Measurements from ENCODE around the gene ZNF277. TPM values are rescaled to one million over a fixed set of nuclear protein-coding genes. Genes with fewer than 3 reads are reported as not detected.

Gene ZNF277
- total RNA-seq, 6 experiments from 2014 or later = 11.2 to 20.9 (median 13.1) TPM

- intact Hi-C loops (cut with DNase I) = no loop called here
These were observed 4.7 kb upstream of the ZNF277 start for GRCh38 chr7:112201839-112202238.

DNA sequence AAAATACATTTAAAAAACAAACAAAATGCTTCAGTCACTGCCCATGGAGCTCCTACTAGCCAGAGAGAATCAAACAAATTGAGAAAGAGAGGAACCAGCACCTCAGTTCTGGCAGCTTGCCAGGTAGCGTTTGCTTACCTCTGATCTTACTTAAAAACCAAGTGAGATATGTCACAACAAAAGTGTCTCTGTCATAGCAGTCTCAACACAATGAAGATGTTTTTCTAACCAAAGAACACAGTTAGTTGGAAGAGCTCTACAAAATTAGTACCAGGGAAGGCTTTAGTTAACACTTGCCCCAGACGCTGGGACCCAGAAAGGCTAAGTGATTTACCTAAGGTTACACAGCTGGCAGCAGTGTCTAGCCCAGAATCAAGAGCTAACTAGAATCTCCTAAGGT, 3.7 kb upstream of the ZNF277 start:
- H3K4me3 ChIP-seq = no peak overlapping the region
- peaks cover 0 to 41% (median 15%) of the 10 kb centered on the region in 4 donors for H3K4me1 ChIP-seq
- TF ChIP-seq POLR2A (IDR thresholded peaks at IDR 0.05) (no peak), CTCF (IDR thresholded peaks at IDR 0.05) (no peak)
- no peaks in the 10 kb centered on the region for H3K36me3 ChIP-seq
- peak overlapping the region in 2 of 3 donors; percentile 14 to 56 for H3K27ac ChIP-seq
- intact Hi-C loops (cut with DNase I) = no loop called here
- no peaks in the 10 kb centered on the region for H3K9me3 ChIP-seq
- H3K27me3 ChIP-seq = no peaks in the 10 kb centered on the region
- 17% methylated on average over 2 of the region's 2 CpGs for WGBS (ENCODE audit: insufficient coverage, low coverage, low lambda C conversion rate, missing lambda C conversion rate)
- ATAC-seq (no peak), DNase-seq (peak; percentile 78 to 87 (median 82))

More at GRCh38 chr7:112201839-112202238, 4.7 kb upstream of the ZNF277 start:
- Histone ChIP-seq H3K4me3 (no peak overlapping the region), H3K9me3 (no peaks in the 10 kb centered on the region), H3K4me1 (peaks cover 0 to 33% (median 15%) of the 10 kb centered on the region in 4 donors), H3K27ac (no peak overlapping the region), H3K36me3 (no peaks in the 10 kb centered on the region), H3K27me3 (no peaks in the 10 kb centered on the region)
- DNase-seq = no peak
- TF ChIP-seq POLR2A (IDR thresholded peaks at IDR 0.05) (no peak), CTCF (IDR thresholded peaks at IDR 0.05) (no peak)
- ATAC-seq = no peak

GRCh38 chr7:112203365-112203739, 3.1 kb upstream of the ZNF277 start:
- intact Hi-C loops (cut with DNase I) = no loop called here

GRCh38 chr7:112204499-112205342, 1.8 kb upstream of the ZNF277 start:
- Histone ChIP-seq H3K9me3 (no peaks in the 10 kb centered on the region), H3K27ac (peak overlapping the region; percentile 80 to 94 (median 86)), H3K4me3 (peak overlapping the region; percentile 89 to 91 (median 90)), H3K36me3 (no peaks in the 10 kb centered on the region), H3K4me1 (peaks cover 0 to 41% (median 9%) of the 10 kb centered on the region in 4 donors), H3K27me3 (no peaks in the 10 kb centered on the region)
- intact Hi-C loops (cut with DNase I) = no loop called here
- under 1% methylated on average over 14 of the region's 14 CpGs for WGBS (ENCODE audit: insufficient coverage, low coverage, low lambda C conversion rate, missing lambda C conversion rate)
- ATAC-seq (peak in 2 of 4 donors; percentile 0 to 1), DNase-seq (no peak)
- TF ChIP-seq CTCF (IDR thresholded peaks at IDR 0.05) = no peak
- TF ChIP-seq POLR2A (IDR thresholded peaks at IDR 0.05) = no peak

More at GRCh38 chr7:112203365-112203739, 3.1 kb upstream of the ZNF277 start:
- H3K4me1 ChIP-seq = peaks cover 0 to 43% (median 15%) of the 10 kb centered on the region in 4 donors
- WGBS (ENCODE audit: insufficient coverage, low coverage, low lambda C conversion rate, missing lambda C conversion rate) = 51% methylated on average over 4 of the region's 4 CpGs
- no peak overlapping the region for H3K4me3 ChIP-seq
- H3K9me3 ChIP-seq = no peaks in the 10 kb centered on the region
- H3K27me3 ChIP-seq = no peaks in the 10 kb centered on the region
- H3K36me3 ChIP-seq = no peaks in the 10 kb centered on the region
- TF ChIP-seq POLR2A (IDR thresholded peaks at IDR 0.05) = no peak
- no peak for TF ChIP-seq CTCF (IDR thresholded peaks at IDR 0.05)
- ATAC-seq (no peak), DNase-seq (no peak)
- peak overlapping the region in 1 of 3 donors; percentile 56 for H3K27ac ChIP-seq
